ENCODE data around the gene ADAMTSL2. TPM values are rescaled to one million over a fixed set of nuclear protein-coding genes. Genes with fewer than 3 reads are reported as not detected.

ADAMTSL2 gene
- total and polyA plus RNA-seq, 4 donors = 1.8 to 18.2 (median 7.7) TPM

- H3K27me3 ChIP-seq (ENCODE audit: control insufficient read depth in 4 of 4, insufficient read depth in 4 of 4, low read length in 3 of 4) = no peaks in the 10 kb centered on the region
- H3K9me3 ChIP-seq (ENCODE audit: control insufficient read depth in 4 of 4, low read length in 3 of 4) = no peaks in the 10 kb centered on the region
- TF ChIP-seq FOXA2 (IDR thresholded peaks at IDR 0.05) = peak; percentile 36
- TF ChIP-seq EGR1 (IDR thresholded peaks at IDR 0.05; ENCODE audit: low read depth in 2 of 2) = peak in 1 of 2 donors; percentile 26
- no peak for TF ChIP-seq FOXA1 (IDR thresholded peaks at IDR 0.05)
- no peak for TF ChIP-seq ZBTB33 (IDR thresholded peaks at IDR 0.05)
- peak; percentile 87 to 92 for TF ChIP-seq HNF4A (conservative IDR thresholded peaks at IDR 0.05)
- TF ChIP-seq TAF1 (conservative IDR thresholded peaks at IDR 0.05) = no peak
- TF ChIP-seq RXRA (IDR thresholded peaks at IDR 0.05) = peak; percentile 54 to 90
- peak; percentile 83 for TF ChIP-seq REST (IDR thresholded peaks at IDR 0.05)
- peak; percentile 93 for TF ChIP-seq SP1 (IDR thresholded peaks at IDR 0.05)
- peaks cover 12 to 44% (median 27%) of the 10 kb centered on the region in 4 donors for H3K4me1 ChIP-seq (ENCODE audit: control insufficient read depth in 4 of 4, insufficient read depth in 4 of 4, low read length in 3 of 4)
- peak; percentile 51 for DNase-seq (ENCODE audit: low spot score)
- no peak overlapping the region for H3K4me3 ChIP-seq (ENCODE audit: low read depth in 1 of 3, low read length in 3 of 3)
- WGBS = 53% methylated on average over 21 of the region's 21 CpGs
- H3K9ac ChIP-seq (ENCODE audit: low read depth in 1 of 2, low read length in 2 of 2) = peak overlapping the region; percentile 73 to 95
- peak overlapping the region; percentile 95 to 96 for H3K27ac ChIP-seq (ENCODE audit: low read depth in 1 of 2, low read length in 2 of 2)
- H3K36me3 ChIP-seq (ENCODE audit: control insufficient read depth in 4 of 4, insufficient read depth in 3 of 4, low read depth in 1 of 4, low read length in 3 of 4) = no peaks in the 10 kb centered on the region
Observed at GRCh38 chr9:133521122-133522072, 13.1 kb upstream of the ADAMTSL2 start.

- Histone ChIP-seq H3K36me3 (ENCODE audit: control insufficient read depth in 4 of 4, insufficient read depth in 3 of 4, low read depth in 1 of 4, low read length in 3 of 4) (no peaks in the 10 kb centered on the region), H3K27me3 (ENCODE audit: control insufficient read depth in 4 of 4, insufficient read depth in 4 of 4, low read length in 3 of 4) (no peaks in the 10 kb centered on the region), H3K4me1 (ENCODE audit: control insufficient read depth in 4 of 4, insufficient read depth in 4 of 4, low read length in 3 of 4) (peaks cover 12 to 53% (median 31%) of the 10 kb centered on the region in 4 donors), H3K27ac (ENCODE audit: low read depth in 1 of 2, low read length in 2 of 2) (peak overlapping the region; percentile 95 to 96), H3K9me3 (ENCODE audit: control insufficient read depth in 4 of 4, low read length in 3 of 4) (no peaks in the 10 kb centered on the region), H3K4me3 (ENCODE audit: low read depth in 1 of 3, low read length in 3 of 3) (no peak overlapping the region), H3K9ac (ENCODE audit: low read depth in 1 of 2, low read length in 2 of 2) (no peak overlapping the region)
- WGBS = 82% methylated on average over 14 of the region's 14 CpGs
- TF ChIP-seq EGR1 (IDR thresholded peaks at IDR 0.05; ENCODE audit: low read depth in 2 of 2) = no peak
- no peak for TF ChIP-seq CTCF (IDR thresholded peaks at IDR 0.05; ENCODE audit: low read depth, low read length, missing input control)
- TF ChIP-seq RAD21 (IDR thresholded peaks at IDR 0.05) = no peak
- no peak for TF ChIP-seq JUND (IDR thresholded peaks at IDR 0.05)
- TF ChIP-seq ATF3 (IDR thresholded peaks at IDR 0.05) = no peak
- peak; percentile 70 for DNase-seq (ENCODE audit: low spot score)
Observed at GRCh38 chr9:133522073-133522910, 12.2 kb upstream of the ADAMTSL2 start.
